Mammary epithelial cell (primary cell): ENCODE data around the gene AIG1.

Experiments
- EZH2 ChIP-seq: IDR thresholded peaks from 2 replicates; pipeline ENCODE4 v1.6.1; 2012; ENCODE audit warnings: low read length, inconsistent platforms, borderline replicate concordance
- TF ChIP-seq, protein P1 (sequence below), 2 donors: IDR thresholded peaks in 1 of 2; conservative IDR thresholded peaks in 1 of 2; 2 replicates each; pipeline ENCODE4 v1.5.1; 2011 to 2012; ENCODE audit warnings: inconsistent platforms in 2 of 2, low read length in 2 of 2, mild to moderate bottlenecking in 2 of 2, control low read depth in 1 of 2, low read depth in 1 of 2; ENCODE audit not compliant: insufficient read depth in 1 of 2; ENCODE audit errors: extremely low read depth in 1 of 2

GRCh38 chr6:143236151-143236798 lies 175.6 kb downstream of the AIG1 start:
- TF ChIP-seq, protein P1, sequence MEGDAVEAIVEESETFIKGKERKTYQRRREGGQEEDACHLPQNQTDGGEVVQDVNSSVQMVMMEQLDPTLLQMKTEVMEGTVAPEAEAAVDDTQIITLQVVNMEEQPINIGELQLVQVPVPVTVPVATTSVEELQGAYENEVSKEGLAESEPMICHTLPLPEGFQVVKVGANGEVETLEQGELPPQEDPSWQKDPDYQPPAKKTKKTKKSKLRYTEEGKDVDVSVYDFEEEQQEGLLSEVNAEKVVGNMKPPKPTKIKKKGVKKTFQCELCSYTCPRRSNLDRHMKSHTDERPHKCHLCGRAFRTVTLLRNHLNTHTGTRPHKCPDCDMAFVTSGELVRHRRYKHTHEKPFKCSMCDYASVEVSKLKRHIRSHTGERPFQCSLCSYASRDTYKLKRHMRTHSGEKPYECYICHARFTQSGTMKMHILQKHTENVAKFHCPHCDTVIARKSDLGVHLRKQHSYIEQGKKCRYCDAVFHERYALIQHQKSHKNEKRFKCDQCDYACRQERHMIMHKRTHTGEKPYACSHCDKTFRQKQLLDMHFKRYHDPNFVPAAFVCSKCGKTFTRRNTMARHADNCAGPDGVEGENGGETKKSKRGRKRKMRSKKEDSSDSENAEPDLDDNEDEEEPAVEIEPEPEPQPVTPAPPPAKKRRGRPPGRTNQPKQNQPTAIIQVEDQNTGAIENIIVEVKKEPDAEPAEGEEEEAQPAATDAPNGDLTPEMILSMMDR (conservative IDR thresholded peaks at IDR 0.05 in 1 of 2, IDR thresholded peaks at IDR 0.05 in 1 of 2; ENCODE audit: extremely low read depth in 1 of 2, insufficient read depth in 1 of 2, low read depth in 1 of 2, low read length in 2 of 2) = no peak
- no peak for TF ChIP-seq EZH2
